SH-SY5Y (cell line): ENCODE results near the gene RFNG.

ENCODE experiments used
- GATA2 ChIP-seq: IDR thresholded peaks from 2 replicates; pipeline ENCODE4 v1.6.1; 2011; ENCODE audit warnings: mild to moderate bottlenecking, low read depth, low read length
- GATA3 ChIP-seq: IDR thresholded peaks from 2 replicates; pipeline ENCODE4 v1.6.1; 2011; ENCODE audit warnings: low read depth, mild to moderate bottlenecking, low read length, moderate library complexity

DNA sequence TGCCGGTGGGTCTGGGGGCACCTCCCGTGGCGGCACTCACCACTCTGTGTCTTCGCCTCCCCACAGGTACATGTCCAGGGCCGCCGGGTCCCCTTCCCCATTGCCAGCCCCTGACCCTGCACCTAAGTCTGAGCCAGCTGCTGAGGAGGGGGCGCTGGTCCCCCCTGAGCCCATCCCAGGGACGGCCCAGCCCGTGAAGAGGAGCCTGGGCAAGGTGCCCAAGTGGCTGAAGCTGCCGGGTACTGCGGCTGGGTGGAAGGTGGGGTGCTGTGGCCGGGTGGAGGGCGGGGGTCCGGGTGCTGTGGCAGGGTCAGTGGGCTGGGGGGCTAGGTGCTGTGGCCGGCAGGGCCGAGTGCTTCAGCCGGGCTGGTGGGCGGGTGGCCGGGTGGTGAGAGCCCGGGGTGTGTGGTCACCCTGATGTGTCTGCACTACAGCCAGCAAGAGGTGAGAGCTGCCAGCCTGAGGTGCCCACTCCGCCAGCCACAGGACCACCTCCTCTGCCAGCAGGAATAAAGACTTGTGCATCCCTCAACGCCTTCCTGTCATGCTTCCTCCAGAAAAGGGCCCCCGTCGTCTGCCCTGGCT, 34.6 kb downstream of the RFNG start:
- TF ChIP-seq GATA2, result no peak
- TF ChIP-seq GATA3, result no peak
